IPS-NIHi11 (cell line): ENCODE data around the gene FRAS1.
"Not testable (repeated sequence)": the region's sequence is repeated elsewhere in the genome, so short reads cannot be mapped to it uniquely, and the experiment has no call there.

Experiments
- DNase-seq: peaks from one replicate; pipeline ENCODE4 v3.0.0; 2012; ENCODE audit warnings: mixed read lengths, low spot score

FRAS1 gene

DNA sequence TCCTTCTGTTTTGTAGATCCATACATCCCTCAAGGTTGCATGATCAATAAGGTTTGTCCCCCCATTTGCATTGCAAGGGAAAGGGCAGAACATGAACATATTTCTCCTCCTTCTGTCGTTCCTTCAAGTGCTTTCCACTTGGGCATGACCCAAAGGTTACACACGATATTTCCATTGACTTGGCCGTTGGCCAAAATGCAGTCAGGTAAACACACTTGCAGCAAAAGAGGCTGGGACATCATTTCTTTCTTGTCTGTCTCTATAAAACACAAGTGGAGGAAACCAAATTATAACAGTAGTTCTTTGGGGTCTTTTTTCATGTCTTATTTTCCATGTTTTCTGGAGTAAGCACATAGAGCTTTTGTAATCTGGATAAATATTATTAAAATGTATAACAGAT lies 156.1 kb downstream of the FRAS1 start:
- DNase-seq = no peak

DNA sequence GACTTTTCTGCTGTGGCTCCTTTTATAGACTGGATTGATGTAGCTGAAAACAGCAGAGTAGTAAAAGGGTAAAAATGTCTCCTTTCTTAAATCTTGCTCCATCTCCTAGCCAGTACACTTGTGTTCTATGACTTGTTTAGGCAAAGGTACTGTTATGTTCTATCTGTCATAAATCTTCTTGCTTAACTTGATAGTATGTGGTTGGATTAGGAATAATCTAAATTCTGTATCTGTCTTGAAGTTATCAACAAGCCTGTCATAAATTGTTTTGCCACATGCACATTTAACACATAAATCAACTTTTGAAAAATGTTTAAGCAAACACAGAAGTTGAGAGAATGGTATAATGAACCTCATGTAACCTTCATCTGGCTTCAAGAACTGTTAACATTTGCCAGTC lies 157.0 kb downstream of the FRAS1 start:
- no peak for DNase-seq

DNA sequence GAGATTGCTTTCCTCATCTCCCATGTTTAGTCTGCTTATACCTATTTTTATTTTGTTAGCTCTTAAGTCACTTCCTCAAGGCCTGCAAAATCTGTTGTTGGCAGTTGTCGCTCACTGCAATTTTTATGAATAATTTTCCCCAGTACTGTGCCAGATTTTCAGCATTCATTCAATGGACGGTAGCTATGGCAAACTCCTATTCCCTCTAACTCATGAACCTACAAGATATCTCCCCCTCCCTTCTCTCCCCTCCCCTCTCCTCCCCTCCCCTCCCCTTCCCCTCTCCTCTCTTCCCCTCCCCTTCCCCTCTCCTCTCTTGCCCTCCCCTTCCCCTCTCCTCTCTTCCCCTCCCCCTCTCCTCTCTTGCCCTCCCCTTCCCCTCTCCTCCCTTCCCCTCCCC lies 160.4 kb downstream of the FRAS1 start:
- no peak for DNase-seq

DNA sequence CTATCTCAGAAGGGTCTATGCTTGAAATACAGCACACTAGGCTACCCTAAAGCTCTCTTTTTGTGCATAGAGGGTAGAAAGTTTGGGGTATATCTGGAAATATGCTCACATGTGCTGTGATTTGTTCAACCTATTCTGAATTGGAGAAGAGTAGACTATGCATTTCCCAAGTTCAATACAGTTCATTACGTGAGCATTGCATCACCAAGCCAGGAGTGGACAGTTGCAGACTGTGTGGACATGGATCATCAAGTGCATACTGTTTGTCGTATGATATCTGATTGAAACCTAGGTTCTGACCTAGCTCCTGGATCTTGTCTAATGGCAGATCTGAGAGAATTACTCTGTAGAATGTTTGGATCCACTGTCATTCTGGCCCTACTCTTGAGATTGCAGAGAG lies 161.1 kb downstream of the FRAS1 start:
- no peak for DNase-seq

DNA sequence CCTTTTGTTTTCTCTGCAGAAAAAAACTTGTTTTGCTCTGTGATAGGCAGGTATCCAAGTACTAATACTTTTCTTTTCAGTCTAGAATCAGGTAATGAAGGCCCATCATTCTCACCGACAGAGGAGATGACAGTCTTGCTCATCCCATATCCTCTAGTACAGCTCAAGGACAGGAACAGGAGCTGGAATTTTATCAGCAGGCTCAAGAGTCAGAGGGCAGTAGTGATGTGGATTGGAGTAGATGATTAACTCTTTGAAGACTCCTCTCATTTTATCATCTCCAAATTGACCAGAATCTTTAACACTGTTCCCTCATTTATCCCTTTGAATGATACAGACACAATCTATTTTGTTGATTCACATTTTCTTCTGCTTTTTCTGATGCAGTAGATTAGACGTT lies 162.7 kb downstream of the FRAS1 start:
- no peak for DNase-seq

DNA sequence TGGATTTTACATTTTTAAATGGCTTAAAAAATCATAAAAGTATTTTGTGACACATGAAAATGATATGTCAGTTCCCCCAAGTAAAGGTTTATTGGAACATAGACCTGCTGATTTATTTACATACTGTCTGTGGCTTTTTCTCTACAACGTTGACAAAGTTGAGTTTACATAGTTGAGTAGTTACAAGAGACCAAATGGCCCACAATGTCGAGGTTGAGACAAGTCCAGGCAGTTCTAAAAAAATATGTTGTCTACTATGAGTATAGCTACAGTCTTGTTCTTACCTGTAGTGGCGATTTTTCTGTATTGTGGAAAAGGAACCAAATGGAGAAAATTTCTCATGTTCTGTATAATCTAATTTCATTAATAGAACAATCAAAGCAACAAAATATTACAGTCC lies 163.2 kb downstream of the FRAS1 start:
- DNase-seq = no peak

DNA sequence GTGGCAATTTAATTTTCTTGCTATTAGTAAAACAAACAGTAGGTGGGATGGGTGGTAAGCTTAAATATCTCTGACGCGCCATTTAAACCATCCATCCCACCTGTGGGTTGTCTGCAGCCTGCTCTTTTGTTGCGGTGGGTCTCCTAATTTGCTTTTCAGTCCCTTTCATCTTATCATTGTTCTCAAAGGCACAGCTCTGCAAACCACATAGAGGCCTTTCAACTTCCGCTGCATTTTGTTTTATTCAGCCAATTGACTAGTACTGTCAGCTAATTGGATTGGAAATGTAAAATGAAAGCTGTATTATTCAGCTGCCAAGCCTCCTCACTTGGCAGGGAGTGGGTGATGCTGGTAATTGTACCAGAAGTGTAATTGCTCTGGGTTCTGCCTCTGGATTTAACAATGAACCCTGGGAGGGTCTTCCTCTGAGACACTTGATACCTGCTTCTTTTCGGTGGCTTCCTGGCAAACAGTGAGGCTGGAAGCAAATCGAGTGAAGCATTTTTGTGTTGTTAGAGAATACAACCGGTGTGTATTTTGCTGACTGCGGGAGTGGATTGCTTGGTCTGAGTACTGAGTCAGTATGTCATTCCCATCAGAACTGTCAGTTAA lies 165.6 kb downstream of the FRAS1 start:
- no peak for DNase-seq

DNA sequence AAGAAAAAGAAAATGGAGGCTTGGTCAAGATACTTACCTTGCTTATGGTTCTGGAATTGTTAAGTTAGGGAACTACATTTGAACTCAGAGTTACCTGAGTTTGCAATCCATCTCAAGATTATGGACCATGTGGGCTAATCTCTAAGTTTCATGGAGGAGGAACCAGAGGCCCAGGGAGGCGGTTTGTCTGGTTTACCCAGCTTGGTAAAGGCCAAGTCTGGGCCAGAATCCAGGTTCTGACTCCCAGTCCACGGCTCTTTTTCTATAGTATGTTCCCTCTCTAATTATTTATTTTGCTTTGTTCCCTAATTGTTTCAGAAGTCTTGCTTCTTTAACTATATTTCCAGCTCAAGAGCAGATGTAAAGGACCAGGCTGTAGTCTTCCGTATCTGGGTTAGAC lies 168.1 kb downstream of the FRAS1 start:
- no peak for DNase-seq

DNA sequence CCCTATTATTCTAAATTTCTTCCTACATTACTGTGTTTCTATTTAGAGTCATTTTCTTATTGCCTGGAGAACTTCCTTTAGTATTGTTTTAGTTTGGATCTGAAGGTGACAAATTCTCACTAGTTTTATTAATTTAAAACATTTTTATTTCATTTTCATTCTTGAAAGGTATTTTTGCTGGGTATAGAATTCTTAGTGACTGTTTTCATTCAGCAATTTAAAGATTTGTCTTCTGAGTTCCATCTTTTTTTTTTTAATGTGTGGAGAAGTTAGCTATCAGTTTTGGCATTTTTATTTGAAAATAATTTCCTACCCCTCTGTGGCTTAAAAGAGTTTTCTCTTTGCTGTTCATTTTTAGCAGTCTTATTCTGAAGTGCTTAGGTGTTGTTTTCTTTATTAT lies 169.2 kb downstream of the FRAS1 start:
- DNase-seq = no peak

DNA sequence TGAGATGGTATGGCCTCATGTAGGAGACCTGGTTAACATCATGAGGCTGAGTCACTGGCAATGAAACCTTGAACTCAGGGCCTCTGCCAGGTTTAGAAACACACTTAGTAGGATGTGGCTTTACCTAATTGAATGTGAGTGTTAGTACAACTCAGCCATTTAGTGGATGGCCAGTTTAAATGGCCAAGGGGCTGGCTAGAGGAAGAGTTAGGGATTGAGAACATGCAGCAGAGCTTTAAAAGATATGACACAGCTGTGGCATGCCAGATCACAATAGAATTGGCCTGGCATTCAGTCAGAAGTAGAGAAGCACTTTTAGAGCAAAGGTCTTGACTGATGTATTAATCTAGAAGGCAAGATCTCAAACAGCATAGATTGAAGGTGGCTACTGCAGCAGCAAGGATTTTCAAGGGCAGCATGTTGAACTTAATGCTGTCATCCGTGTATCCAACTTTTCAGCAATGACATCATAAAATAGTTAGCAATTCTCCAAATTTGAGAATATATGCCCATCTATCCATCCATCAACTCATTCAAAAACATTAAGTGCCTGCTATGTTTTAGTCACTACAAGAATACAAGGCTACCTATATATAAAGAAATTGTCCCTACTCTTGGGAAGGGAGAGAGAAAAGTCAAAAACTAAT lies 170.4 kb downstream of the FRAS1 start:
- DNase-seq = no peak

DNA sequence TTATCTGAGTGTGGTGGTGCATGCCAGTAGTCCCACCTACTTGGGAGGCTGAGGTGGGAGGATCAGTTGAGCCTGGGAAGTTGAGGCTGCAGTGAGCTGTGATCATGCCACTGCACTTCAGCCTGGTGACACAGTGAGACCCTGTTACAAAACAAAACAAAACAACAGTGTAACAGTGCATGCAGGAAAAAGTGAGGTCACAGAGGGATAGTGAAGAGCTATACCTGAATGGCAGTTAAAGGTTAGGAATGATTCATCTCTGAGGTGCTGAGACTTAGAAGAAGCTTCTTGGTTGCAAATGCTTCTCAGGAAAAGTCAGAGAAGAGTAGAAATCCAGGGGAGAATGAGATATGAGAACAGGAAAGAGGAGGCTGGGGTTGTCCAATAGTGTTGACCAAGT lies 178.7 kb downstream of the FRAS1 start:
- no peak for DNase-seq

DNA sequence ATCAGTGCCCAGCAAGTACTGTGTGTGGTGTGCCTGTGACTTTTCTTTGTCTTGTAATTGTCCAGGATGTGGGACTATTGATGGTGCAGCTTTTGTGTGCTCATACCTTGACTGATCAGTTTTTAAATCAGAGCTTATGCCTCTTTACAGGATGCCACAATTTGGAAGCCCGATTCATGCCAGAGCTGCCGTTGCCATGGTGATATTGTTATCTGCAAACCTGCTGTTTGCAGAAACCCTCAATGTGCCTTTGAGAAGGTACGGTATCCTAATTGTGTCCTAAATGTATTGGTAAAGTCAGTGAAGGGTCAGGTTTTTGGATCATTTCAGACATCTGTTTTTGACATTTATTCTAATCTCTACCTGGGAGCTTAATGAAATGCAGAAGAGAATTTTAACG lies 180.2 kb downstream of the FRAS1 start:
- DNase-seq = no peak

DNA sequence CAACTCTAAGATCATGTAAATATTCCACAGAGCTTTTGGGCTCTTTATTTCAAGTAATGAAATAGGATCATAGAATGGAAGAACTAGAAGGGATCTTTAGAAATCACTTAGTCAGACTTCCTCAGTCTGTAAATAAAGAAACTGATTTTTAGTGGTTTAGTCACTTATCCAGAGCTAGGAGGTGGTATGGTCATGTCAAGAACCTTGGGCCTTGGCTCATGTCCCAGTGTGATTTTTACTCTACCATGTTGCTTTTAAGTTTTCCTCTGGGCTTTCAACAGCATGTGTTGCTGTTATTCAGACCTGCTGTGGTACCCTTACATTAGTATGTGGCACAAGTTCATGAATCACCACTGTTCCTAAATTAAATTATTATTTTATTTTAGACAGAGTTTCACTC lies 184.9 kb downstream of the FRAS1 start:
- no peak for DNase-seq

DNA sequence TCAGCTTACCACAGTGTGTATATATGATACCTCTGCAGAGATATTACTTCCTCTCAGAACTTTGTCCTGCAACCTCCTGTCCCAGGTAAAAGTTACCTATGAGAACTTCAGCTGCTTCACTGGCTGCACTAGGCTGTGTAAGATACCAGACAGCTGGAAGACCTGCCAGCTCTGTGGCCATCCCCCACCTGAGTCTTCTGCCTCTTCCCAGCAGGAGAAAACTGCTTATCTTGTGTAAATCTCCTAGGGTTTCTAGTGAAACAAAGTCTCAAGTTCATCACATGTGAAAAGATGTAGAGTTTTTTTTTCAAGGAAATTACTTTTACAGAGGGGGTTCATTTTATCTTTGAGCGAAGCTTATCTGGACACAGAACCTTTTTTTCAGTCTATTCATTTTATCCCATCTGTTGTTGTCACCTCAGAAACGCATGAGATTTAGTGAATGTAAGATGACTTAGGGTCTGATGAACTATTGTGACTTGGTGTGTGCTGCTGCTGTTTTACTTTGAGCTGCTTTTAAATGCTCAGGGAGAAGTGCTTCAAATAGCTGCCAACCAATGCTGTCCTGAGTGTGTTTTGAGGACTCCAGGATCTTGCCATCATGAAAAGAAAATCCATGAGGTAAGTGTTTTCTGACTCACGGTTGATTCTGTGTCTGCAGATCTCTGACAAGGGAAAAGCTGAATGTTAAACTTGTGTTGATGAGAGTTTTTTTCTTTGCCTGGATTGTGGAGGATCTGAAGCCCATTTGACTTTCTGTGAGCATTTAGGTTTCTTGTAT lies 187.8 kb downstream of the FRAS1 start:
- no peak for DNase-seq

DNA sequence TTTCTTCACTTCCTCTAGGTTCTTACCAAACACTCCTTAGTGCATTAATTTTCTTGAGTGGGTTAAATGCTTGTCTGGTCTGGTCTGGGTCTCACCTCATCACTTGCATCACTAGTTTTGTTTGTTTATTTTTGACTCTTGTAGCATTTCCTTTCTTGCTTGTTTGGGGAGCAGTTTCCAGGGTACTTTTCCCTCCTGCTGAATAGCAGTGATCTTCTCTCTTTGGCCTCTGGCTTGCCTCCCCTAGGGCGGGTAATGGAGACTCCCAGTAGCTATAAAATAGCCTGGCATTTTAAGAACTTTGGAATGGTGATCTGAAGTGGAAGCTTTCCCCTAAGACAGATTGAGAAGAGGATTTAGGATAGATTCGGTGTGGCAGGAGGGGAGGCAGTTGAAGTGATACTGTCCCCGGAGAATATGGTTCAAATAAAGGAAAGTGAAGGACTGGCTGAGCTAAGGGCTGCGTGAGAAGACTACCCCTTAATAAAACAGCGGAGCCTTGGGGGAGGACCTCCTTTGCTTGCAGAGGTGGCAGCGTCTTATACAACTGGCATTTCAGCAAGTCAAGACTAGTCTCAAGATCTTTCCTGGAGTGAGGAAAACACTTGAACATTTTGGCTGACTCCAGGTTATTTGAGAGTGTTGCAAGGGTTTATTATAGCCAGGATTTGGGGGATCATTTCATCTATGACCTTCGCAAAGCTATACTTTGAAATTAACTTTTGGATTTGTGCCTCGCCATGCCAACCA lies 190.6 kb downstream of the FRAS1 start:
- no peak for DNase-seq

DNA sequence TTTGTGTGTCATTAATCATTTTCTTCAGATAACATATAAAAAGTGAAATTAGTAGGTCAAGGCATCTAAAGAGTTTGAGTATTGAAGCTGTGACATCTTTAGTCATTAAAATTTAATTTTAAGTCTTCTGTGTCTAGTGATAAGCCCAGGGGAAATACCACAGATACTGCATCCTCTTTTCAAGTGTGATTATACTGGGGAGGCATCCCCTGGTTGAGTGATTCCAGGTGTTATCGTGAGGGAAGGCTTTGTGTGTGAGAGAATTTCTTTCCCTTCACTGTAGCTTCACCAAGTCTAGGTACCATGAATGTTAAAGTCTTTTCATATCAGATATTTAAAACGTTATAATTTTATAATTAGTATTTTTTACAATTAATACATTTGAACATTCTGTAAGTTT lies 193.4 kb downstream of the FRAS1 start:
- no peak for DNase-seq

DNA sequence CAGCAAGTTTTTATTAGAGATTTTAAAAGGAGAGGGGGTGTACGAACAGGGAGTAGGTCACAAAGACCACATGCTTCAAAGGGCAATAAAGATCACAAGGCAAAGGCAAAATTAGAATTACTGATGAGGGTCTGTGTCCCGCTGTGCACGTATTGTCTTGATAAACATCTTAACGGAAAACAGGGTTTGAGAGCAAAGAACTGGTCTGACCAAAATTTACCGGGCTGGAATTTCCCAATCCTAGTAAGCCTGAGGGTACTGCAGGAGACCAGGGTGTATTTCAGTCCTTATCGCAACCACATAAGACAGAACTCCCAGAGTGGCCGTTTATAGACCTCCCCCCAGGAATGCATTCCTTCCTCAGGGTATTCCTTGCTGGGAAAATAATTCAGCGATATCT lies 195.7 kb downstream of the FRAS1 start:
- DNase-seq = not testable (repeated sequence)

DNA sequence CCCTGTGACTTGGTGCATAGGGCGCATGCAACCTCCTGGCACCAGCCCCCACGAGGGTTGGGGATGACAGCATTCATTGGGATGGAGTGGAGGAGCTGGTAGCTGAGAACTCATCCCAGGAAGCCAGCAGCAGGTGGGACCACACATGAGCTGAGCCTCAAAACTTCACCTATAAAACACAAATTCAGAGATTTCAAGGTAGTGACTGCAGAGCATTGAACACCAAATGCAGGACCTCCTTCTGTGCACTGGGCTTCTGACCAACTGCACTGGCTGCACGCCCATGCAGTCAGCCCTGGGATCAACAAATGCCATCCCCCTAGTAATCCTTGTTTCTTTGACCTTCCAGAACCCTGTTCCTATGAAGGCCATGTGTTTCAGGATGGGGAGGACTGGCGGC lies 197.8 kb downstream of the FRAS1 start:
- DNase-seq = no peak

DNA sequence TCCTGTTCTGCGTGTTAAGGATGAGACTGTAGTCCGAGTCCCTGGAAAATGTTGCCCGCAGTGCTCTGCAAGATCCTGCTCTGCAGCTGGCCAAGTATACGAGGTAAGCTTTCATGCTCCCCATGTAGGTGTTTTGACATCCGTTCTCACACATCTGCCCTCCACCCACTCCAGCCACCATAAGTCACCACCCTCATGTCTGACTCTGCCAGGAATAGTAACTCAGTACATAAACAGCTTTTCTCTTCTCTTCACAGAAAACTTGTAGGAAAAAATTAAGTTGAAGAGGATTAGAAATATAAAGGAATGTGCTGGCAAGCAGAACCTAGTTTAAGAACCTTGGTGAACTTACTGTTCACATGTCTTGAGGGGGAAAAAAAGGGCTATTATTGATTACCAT lies 207.9 kb downstream of the FRAS1 start:
- DNase-seq = no peak

DNA sequence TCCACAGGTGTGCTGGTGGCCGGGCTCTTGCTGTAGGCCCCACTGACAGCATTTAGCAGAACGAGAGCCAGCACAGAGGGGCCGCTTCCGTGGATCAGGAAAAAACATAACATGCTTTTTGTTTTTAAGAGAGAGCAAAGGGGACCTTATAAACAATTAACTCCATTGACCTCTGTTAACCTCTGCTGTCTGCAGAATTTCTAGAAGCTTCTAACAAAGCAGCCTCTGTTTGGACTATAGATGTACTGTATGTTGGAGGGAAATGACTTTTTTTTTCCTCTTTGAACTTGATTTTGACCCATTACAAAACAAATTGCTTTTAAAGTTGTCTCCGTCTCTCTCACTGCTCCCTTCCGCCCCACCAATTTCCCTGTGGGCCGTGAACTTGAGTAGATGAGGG lies 210.7 kb downstream of the FRAS1 start:
- DNase-seq = no peak

DNA sequence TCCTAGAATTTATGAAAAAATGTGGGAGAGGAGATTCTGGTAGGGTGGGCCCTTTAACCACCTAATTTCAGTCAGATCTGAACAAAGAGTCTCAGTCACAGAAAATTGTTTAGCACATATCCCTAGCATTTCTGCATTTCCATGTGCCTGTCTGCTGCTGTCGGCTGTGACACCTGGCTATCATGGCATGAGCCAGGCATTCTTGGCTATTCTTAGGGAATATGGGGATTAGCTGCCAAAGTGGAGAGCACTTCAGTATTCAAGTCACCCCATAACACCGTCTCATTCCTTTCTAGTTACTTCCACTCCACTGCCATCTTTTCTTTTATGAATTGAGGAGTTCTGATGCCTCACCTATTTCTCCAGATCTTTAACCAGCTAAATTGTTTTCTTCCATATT lies 211.5 kb downstream of the FRAS1 start:
- DNase-seq = no peak

DNA sequence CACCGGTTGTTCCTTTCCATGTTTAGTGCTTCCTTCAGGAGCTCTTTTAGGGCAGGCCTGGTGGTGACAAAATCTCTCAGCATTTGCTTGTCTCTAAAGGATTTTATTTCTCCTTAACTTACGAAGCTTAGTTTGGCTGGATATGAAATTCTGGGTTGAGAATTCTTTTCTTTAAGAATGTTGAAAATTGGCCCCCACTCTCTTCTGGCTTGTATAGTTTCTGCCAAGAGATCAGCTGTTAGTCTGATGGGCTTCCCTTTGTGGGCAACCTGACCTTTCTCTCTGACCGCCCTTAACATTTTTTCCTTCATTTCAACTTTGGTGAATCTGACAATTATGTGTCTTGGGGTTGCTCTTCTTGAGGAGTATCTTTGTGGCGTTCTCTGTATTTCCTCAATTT lies 218.3 kb downstream of the FRAS1 start:
- not testable (repeated sequence) for DNase-seq

DNA sequence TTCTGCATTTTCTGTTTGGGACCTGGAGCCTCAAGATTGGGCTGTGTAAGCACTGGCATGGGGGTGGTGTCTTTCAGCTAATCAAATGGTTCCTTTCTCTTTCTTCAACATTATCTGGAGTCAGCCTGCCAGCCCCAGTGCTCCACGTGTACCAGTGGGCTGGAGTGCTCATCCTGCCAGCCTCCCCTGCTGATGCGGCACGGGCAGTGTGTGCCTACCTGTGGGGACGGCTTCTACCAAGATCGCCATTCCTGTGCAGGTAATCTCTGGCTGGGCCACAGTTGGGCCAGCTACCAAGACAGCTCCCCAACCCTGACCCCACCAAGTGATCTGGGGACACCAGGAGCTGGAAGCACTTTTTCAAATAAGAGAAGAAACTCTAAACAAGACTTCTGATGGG lies 229.2 kb downstream of the FRAS1 start:
- no peak for DNase-seq
